NCI-H1092 treated with DMSO at 0.1 percent for 48 hours (cell line): ENCODE measurements around the gene LMX1A.

Experiments
- DNase-seq: peaks from one replicate; lab custom pipeline; 2025; lab: John Stamatoyannopoulos, UW

LMX1A gene

DNA sequence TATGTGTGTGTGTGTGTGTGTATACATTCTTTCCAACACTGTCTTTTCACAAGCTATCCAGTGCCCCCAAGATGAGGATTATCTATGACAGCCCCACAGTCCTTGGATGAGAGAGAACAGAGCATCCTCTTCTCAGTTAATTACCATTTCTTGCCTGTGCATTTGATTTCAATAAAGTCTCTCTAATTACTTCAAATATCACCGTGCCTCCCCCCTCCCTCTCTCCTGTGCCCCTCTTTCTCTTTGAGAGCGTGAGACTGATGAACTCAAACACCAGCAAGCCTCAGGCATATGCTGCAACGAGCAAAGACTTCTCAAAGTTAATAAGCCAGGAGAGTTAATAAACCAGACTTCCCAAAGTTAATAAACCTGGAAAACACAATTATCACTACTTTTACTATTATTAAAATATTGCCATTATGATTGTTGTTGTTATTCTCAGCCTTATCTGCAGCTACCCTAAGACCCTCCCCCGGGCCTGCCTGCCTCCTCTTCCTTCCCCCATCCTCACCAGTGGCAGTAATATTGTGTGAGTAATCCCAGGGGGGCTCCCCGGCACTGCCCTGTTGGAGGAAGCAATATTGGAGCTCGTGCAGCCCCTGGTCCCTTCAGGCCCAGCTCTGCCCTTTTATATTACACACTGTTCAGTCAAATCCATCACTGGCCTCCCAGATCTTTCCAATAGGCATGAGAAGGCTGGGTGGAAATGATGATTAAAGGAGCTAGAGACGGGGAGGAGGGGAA, 30.9 kb downstream of the LMX1A start:
- DNase-seq, result no peak

DNA sequence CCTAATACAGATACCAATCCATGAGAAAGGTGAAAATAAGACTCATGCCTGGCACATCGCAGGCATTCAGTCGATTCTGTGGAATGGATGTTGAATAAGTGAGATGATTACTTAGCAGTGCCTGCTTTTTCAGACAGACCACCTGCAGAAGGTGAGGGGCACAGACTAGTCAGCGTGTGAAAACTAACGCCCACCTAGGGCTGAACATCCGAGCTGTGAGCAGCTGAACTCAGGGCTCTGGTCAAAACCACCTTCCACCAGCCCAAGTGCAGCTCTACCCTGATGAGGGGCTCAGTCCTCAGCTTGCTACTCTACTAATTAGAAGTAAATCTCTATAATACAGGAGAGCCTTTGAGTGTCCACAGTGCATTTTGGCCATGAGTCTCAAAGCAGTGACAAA, 32.5 kb downstream of the LMX1A start:
- no peak for DNase-seq

- no peak for DNase-seq
Measured at GRCh38 chr1:165317612-165318011, 38.9 kb downstream of the LMX1A start.

- DNase-seq, result no peak
Measured at GRCh38 chr1:165316153-165316772, 40.3 kb downstream of the LMX1A start.

- DNase-seq, result no peak
Measured at GRCh38 chr1:165315481-165315880, 41.0 kb downstream of the LMX1A start.

DNA sequence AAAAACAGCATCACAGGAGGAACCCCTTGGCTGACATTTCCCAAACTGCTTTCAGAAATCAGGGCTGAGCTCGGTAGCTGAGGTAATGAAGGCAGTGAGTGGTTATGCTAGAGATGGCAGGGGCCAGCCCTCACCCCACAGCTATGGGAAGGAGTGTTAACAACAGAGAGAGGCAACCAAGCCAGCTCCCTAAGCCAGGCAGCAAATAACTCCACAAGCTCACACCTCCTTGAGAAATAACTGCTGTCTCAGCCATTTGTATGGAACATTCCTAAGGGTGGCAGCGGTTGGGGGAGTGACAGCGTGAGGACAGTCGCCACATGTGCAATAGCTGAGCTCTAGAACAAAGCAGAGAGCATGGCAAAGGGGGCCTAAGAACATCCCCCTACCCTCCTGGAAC, 42.6 kb downstream of the LMX1A start:
- no peak for DNase-seq

DNA sequence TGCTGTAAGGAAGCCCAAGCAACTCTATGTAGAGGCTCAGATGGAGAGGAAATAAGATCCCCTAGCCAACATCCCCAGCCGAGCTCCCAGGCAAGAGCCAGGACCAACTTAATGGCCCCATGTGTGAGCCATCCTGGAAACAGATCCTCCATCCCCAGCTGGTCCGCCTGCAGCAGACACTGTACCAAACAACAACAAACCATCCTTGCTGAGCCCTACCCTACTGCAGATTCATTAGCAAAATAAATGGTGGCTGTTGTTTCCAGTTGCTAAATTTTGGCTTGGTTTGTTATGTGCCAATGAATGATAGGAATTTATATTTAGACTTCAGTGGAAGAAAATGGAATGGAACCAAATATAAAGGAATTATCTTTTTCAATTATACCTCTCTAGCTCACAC, 43.9 kb downstream of the LMX1A start:
- DNase-seq, result no peak

DNA sequence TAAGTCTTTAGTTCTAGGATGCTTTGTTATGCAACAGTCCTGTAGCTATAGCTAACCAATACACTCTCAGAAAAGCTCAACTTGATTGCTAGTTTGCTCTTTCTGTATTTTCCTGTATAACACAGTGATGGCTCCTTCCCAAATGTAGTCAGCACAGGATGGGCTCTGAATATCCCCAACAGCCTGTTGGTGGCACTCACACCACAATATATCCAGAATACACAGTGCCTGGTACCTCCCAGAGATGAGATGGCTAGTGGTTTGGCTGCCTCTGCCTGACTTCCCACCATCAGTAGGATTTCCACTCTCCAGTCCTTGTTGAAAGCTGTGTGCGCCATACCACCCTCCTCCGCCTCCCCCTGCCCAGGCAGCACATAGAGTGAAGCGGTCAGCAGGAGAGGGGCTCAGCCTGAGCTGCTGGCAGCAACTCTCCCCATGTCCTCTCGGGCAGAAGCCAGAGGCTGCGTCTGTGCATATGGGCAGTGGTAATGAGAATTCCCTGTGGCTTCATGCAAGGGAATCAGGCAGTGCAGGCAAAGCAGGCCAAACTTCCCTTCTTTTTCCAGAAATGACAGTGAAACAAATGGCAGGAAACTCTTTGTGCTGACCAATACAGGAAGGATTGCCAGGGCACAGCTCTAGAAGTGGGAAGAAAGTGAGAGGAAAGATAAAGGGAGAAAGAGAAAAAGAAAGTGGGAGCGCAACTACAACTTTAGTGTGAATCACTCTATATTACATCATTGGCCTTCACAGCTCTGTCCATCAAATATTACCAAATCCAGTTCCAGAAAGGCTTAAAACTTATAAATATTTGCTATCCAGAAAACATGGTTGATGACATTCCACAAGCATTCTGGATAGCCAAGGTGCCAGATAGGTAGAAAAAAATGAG, 49.7 kb downstream of the LMX1A start:
- no peak for DNase-seq

- no peak for DNase-seq
Measured at GRCh38 chr1:165303386-165303785, 53.1 kb downstream of the LMX1A start.

GRCh38 chr1:165300400-165300903, 56.1 kb downstream of the LMX1A start:
- no peak for DNase-seq

- no peak for DNase-seq
Measured at GRCh38 chr1:165298203-165298820, 58.2 kb downstream of the LMX1A start.

DNA sequence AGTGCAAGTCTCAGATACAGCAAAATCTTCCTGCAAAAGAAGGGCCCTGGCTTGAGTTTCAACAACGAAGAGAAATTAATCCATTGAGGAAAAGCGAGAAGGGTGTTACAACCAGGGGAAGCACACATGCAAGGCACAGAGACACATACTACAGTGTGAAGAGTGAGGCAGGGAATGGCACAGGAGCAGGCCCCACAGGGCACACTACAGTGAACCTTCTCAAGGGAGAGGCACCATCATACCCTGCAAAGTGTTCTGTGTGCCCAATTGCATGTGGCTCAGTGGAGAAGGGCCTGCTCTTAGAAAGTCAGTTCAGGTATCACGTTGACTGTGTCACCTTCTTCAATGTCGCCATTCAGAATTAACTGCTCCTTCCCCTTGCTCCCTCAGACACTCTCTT, 60.3 kb downstream of the LMX1A start:
- no peak for DNase-seq

DNA sequence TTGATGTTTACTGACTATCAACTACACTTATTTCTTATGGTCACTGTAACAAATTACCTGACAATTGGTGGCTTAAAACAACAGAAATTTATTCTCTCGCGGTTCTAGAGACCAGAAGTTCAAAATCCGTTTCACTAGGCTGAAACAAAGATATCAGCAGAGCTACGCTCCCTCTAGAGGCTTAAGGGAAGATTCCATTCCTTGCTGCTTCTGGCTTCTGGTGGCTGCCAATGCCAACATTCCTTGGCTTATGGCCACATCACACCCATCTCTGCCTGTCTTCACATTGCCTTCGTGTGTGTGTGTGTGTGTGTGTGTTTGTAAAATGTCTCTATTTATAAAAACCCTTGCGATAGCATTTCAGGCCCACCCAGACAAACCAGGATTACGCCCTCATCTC, 66.4 kb downstream of the LMX1A start:
- no peak for DNase-seq

GRCh38 chr1:165289556-165289955, 67.0 kb downstream of the LMX1A start:
- DNase-seq, result peak; percentile 64

DNA sequence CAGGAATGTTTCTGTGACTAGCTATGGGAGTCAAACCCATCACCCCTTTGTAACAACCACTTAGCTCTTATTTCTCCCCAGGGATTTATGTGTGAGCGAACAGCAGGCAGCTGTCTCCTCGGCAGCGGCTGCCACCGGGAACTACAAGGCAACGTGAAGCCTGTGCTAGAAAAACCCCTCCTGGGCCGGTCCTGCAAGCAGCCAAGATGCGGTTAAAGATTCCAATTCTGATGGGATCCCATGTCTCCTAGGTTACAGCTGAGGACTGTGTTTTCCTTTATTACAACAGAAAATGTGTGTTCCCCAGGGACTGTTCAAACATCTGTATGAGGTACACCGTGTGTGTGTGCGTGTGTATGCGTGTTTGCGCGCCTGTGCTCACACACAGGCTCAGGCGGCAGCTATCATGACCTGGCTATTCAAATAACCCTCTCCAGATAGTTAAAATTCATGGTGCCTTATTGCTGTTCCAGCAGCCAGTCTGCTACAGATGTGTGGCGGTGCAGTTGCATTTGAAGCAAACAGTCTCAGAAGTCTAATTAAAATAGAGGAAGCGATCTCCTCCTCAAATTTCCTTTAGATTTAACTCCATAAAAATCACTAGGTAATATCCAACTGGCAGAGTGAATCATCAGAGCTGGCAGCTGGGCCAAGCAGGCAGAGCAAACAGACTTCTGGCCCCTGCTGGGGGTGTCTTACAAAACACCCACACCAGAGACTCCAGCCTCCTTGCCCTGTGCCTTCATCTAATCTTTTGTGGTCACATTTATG, 68.0 kb downstream of the LMX1A start:
- DNase-seq, result peak; percentile 97

- no peak for DNase-seq
Measured at GRCh38 chr1:165287781-165288180, 68.7 kb downstream of the LMX1A start.

DNA sequence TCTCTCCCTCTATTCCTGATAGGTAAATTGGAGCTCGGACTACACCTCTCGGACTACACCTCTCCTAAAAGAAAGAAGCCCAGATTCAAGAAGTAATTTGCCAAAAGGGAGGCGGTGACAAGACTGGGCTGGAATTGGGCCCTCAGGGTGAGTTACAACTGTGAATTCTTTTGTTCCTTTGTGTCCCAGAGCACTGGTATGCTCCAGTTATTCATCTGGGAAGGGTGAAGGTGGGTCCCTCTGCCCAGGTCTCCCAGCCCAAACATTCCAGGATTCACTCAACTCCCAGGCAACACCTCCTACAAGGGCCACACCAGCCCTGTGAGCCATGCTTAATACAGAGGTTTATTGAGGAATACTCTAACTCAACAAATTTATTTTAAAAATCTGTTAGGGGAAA, 69.2 kb downstream of the LMX1A start:
- no peak for DNase-seq

DNA sequence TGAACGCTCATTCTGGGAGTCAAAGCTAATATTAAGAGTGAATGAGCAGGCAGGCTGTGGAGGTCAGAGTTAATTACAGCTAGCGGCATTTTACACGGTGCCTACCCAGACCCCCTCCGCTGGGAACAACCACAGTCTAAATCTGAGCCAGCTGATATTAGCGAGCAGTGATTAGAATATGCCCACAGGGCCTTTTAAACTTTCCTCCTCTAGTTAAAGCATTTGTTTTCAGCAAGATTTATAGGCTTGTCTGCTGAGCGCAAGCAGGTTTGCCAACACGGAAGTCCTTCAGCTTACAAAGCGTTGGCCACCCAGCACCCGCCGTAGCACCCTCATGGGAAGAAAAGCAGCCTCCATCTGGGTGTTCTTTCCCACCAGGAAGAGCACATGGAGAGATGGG, 72.1 kb downstream of the LMX1A start:
- DNase-seq, result peak; percentile 73

GRCh38 chr1:165281207-165281901, 75.2 kb downstream of the LMX1A start:
- DNase-seq, result no peak

- DNase-seq, result peak; percentile 14
Measured at GRCh38 chr1:165279882-165280281, 76.6 kb downstream of the LMX1A start.

GRCh38 chr1:165276314-165276713, 80.2 kb downstream of the LMX1A start:
- no peak for DNase-seq
